GM12892 (cell line): ENCODE data around the gene LSS.

ENCODE experiments used
- POLR2A ChIP-seq: IDR thresholded peaks from 2 replicates; pipeline ENCODE4 v1.6.1; 2011; ENCODE audit warnings: low read depth, low read length, control low read depth
- POLR2AphosphoS5 ChIP-seq: IDR thresholded peaks from 2 replicates; pipeline ENCODE4 v1.6.1; 2011; ENCODE audit warnings: low read depth, low read length, control low read depth

DNA sequence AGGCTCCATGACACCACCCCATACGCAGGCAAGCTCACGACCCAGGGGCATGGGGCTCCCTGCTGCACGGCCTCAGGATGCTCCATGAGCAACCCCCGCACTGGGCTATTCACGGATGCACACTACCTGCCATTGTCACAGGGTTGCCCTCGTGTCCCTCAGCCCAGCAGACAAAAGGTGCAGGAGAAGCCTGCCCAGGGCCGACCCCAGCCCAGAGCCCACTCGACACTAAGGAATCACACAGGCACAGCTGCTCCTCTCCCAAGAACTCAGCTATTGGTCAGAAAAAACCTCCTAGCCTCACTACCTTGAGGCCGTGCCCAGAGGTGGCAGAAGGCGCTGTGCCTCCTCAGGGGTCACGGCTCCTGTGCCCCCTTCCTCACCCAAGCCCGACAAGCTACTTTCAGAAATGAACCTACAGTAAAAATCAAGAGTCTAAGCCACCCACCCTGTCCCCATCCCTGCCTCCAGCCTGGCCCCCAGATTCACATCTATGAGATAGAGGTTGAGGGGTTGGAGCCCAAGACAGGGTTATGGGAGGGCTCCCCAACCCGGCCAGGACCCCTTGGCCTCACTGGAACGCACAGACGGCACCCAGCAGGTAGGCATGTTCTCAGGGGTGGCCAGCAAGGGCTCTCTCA is 38.0 kb downstream of the LSS start:
- TF ChIP-seq POLR2AphosphoS5 (no peak), POLR2A (no peak)
